Esophagus squamous epithelium (tissue), 5 donors: ENCODE data around the gene EAF1. TPM values are rescaled to one million over a fixed set of nuclear protein-coding genes. Genes with fewer than 3 reads are reported as not detected.

Source experiments
- DNase-seq: peaks from one replicate; lab custom pipeline; 2025; lab: John Stamatoyannopoulos, UW
- H3K27ac ChIP-seq, 4 donors: fragments of 200-600 bp; sonication (generic); one replicate each; pipeline ENCODE4 v1.5.1; 2016 to 2019; ENCODE audit warnings: mild to moderate bottlenecking in 1 of 4
- H3K27me3 ChIP-seq, 4 donors: fragments of 200-600 bp; sonication (generic); 1 replicate in 3 of 4; 2 replicates in 1 of 4; pipeline versions ENCODE4 v1.5.1 to v1.6.0; 2017 to 2021; ENCODE audit warnings: antibody characterized with exemption in 1 of 4
- H3K36me3 ChIP-seq, 3 donors: fragments of 200-600 bp; sonication (generic); one replicate each; pipeline ENCODE4 v1.5.1; 2016 to 2019
- H3K4me1 ChIP-seq, 3 donors: fragments of 200-600 bp; sonication (generic); one replicate each; pipeline ENCODE4 v1.5.1; 2017 to 2019
- H3K4me3 ChIP-seq, 4 donors: fragments of 200-600 bp; sonication (generic); 1 replicate in 3 of 4; 2 replicates in 1 of 4; pipeline ENCODE4 v1.5.1; 2016 to 2019; ENCODE audit warnings: mild to moderate bottlenecking in 2 of 4, moderate library complexity in 1 of 4
- H3K9me3 ChIP-seq, 3 donors: fragments of 200-600 bp; sonication (generic); one replicate each; pipeline ENCODE4 v1.5.1; 2016 to 2019
- CTCF ChIP-seq, 6 experiments: fragments of 450-650 bp in 4 of 6; fragments of 200-600 bp in 2 of 6; sonication (generic) in 2 of 6; IDR thresholded peaks; one replicate each; pipeline ENCODE4 v1.5.1; 2016 to 2019; ENCODE audit warnings: antibody characterized with exemption in 6 of 6, mild to moderate bottlenecking in 4 of 6, moderate library complexity in 4 of 6
- POLR2A ChIP-seq, 4 donors: fragments of 450-650 bp; IDR thresholded peaks; one replicate each; pipeline ENCODE4 v1.6.1; 2017; ENCODE audit warnings: antibody characterized with exemption in 4 of 4, mild to moderate bottlenecking in 4 of 4, moderate library complexity in 3 of 4
- WGBS, 2 donors: methylation state at CpG; one replicate each; pipeline ENCODE4 v1.1.5; 2018; 5-methylcytosine and 5-hydroxymethylcytosine counted together
- intact Hi-C: fragments of 100-400 bp; cut with DNase I; formaldehyde crosslinking; loops from one replicate; pipeline ENCODE4 v1.15.0; 2022
- total RNA-seq, 4 donors: library from RNA; depleted of rRNA; stranded (reverse); fragments of >200 nt; gene quantifications; one replicate each; pipeline ENCODE4 v1.1.0, GENCODE V29; 2016
- donor health status: DM: yes; HTN: yes; CAD: no.

The EAF1 gene
- total RNA-seq, 4 donors from 2014 or later: 15.8 to 23.5 (median 21.0) TPM

- peaks cover 0 to 29% (median 8%) of the 10 kb centered on the region in 3 donors for H3K4me1 ChIP-seq
- peaks cover 18 to 87% (median 41%) of the 10 kb centered on the region in 3 donors for H3K36me3 ChIP-seq
- TF ChIP-seq CTCF (IDR thresholded peaks at IDR 0.05) (no peak), POLR2A (IDR thresholded peaks at IDR 0.05) (no peak)
- H3K4me3 ChIP-seq: no peak overlapping the region
- no peak for DNase-seq
- 90 to 95% methylated on average over 1 of the region's 1 CpG for WGBS, 2 donors
- H3K27ac ChIP-seq: no peak overlapping the region
- no peaks in the 10 kb centered on the region for H3K27me3 ChIP-seq
- intact Hi-C loops: no loop called here
- H3K9me3 ChIP-seq: no peaks in the 10 kb centered on the region
Observed at GRCh38 chr3:15433531-15433930, 6.1 kb downstream of the EAF1 start.

GRCh38 chr3:15434756-15435155, 7.4 kb downstream of the EAF1 start:
- TF ChIP-seq POLR2A (IDR thresholded peaks at IDR 0.05) (no peak), CTCF (IDR thresholded peaks at IDR 0.05) (no peak)
- WGBS, 2 donors: 97% methylated on average over 4 of the region's 4 CpGs
- Histone ChIP-seq H3K36me3 (peaks cover 22 to 99% (median 52%) of the 10 kb centered on the region in 3 donors), H3K9me3 (no peaks in the 10 kb centered on the region), H3K4me3 (no peak overlapping the region), H3K27me3 (no peaks in the 10 kb centered on the region), H3K27ac (no peak overlapping the region), H3K4me1 (peaks cover 0 to 17% (median 0%) of the 10 kb centered on the region in 3 donors)
- intact Hi-C loops: no loop called here
- DNase-seq: no peak

- no peak for DNase-seq
- TF ChIP-seq POLR2A (IDR thresholded peaks at IDR 0.05) (no peak), CTCF (IDR thresholded peaks at IDR 0.05) (no peak)
- Histone ChIP-seq H3K27ac (no peak overlapping the region), H3K4me3 (no peak overlapping the region), H3K36me3 (peaks cover 22 to 100% (median 55%) of the 10 kb centered on the region in 3 donors), H3K27me3 (no peaks in the 10 kb centered on the region), H3K4me1 (peaks cover 0 to 10% (median 6%) of the 10 kb centered on the region in 3 donors), H3K9me3 (no peaks in the 10 kb centered on the region)
- intact Hi-C loops: no loop called here
- 90 to 100% methylated on average over 5 to 6 of the region's 6 CpGs for WGBS, 2 donors
Observed at GRCh38 chr3:15436246-15436645, 8.8 kb downstream of the EAF1 start.

GRCh38 chr3:15438983-15439382, 11.6 kb downstream of the EAF1 start:
- peaks cover 0 to 8% (median 6%) of the 10 kb centered on the region in 3 donors for H3K4me1 ChIP-seq
- no peaks in the 10 kb centered on the region for H3K9me3 ChIP-seq
- TF ChIP-seq CTCF (IDR thresholded peaks at IDR 0.05) (no peak), POLR2A (IDR thresholded peaks at IDR 0.05) (no peak)
- peaks cover 22 to 100% (median 42%) of the 10 kb centered on the region in 3 donors for H3K36me3 ChIP-seq
- intact Hi-C loops: no loop called here
- no peak overlapping the region for H3K27ac ChIP-seq
- H3K4me3 ChIP-seq: no peak overlapping the region
- H3K27me3 ChIP-seq: no peaks in the 10 kb centered on the region
- DNase-seq: no peak
- WGBS, 2 donors: 51 to 54% methylated on average over 4 of the region's 4 CpGs

- Histone ChIP-seq H3K9me3 (no peaks in the 10 kb centered on the region), H3K27me3 (no peaks in the 10 kb centered on the region), H3K4me1 (peaks cover 0 to 8% (median 6%) of the 10 kb centered on the region in 3 donors), H3K4me3 (no peak overlapping the region), H3K27ac (no peak overlapping the region), H3K36me3 (peaks cover 22 to 100% (median 37%) of the 10 kb centered on the region in 3 donors)
- DNase-seq: no peak
- intact Hi-C loops: no loop called here
- no peak for TF ChIP-seq CTCF (IDR thresholded peaks at IDR 0.05)
- TF ChIP-seq POLR2A (IDR thresholded peaks at IDR 0.05): no peak
Observed at GRCh38 chr3:15439476-15439875, 12.1 kb downstream of the EAF1 start.
